ENCODE measurements around the gene APLF.

Gene APLF

GRCh38 chr2:68428746-68429145, 38.6 kb upstream of the APLF start:
- no peak overlapping the region for H3K27ac ChIP-seq (replicated peaks)
- no peaks in the 10 kb centered on the region for H3K27me3 ChIP-seq (ENCODE audit: insufficient read depth, poor library complexity, severe bottlenecking)
- no peak overlapping the region for H3K4me3 ChIP-seq (replicated peaks; ENCODE audit: insufficient read depth, low read length)
- DNase-seq (ENCODE audit: low read depth in 1 of 2, low spot score in 1 of 2): no peak
- TF ChIP-seq SPI1 (IDR thresholded peaks at IDR 0.05; ENCODE audit: borderline replicate concordance, low read depth) (no peak), GABPA (IDR thresholded peaks at IDR 0.05; ENCODE audit: low read depth) (no peak), CTCF (IDR thresholded peaks at IDR 0.05; ENCODE audit: insufficient read depth, low read length) (no peak), POLR2AphosphoS5 (IDR thresholded peaks at IDR 0.05; ENCODE audit: low read depth) (no peak)
- TF ChIP-seq, protein P1, sequence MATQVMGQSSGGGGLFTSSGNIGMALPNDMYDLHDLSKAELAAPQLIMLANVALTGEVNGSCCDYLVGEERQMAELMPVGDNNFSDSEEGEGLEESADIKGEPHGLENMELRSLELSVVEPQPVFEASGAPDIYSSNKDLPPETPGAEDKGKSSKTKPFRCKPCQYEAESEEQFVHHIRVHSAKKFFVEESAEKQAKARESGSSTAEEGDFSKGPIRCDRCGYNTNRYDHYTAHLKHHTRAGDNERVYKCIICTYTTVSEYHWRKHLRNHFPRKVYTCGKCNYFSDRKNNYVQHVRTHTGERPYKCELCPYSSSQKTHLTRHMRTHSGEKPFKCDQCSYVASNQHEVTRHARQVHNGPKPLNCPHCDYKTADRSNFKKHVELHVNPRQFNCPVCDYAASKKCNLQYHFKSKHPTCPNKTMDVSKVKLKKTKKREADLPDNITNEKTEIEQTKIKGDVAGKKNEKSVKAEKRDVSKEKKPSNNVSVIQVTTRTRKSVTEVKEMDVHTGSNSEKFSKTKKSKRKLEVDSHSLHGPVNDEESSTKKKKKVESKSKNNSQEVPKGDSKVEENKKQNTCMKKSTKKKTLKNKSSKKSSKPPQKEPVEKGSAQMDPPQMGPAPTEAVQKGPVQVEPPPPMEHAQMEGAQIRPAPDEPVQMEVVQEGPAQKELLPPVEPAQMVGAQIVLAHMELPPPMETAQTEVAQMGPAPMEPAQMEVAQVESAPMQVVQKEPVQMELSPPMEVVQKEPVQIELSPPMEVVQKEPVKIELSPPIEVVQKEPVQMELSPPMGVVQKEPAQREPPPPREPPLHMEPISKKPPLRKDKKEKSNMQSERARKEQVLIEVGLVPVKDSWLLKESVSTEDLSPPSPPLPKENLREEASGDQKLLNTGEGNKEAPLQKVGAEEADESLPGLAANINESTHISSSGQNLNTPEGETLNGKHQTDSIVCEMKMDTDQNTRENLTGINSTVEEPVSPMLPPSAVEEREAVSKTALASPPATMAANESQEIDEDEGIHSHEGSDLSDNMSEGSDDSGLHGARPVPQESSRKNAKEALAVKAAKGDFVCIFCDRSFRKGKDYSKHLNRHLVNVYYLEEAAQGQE (IDR thresholded peaks at IDR 0.05; ENCODE audit: insufficient replicate concordance, low read depth): no peak

DNA sequence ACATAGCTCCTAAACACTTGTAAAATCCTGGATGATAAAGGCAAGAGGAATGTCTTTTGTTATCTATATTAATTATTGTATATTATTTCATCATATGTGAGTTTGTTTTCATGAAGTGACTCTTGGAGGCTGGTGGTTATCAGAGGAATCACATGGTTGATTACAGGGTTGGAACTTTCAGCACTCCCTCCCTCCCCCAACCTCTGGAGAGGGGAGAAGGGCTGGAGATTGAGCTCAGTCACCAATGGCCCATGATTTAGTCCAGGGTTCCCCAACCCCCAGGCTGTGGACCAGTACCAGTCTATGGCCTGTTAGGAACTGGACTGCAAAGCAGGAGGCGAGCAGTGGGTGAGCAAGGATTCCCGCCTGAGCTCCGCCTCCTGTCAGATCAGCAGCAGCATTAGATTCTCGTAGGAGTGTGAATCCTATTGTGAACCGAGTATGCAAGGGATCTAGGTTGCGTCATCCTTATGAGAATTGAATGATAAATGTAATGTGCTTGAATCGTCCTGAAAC, 38.0 kb upstream of the APLF start:
- DNase-seq (ENCODE audit: low read depth in 1 of 2, low spot score in 1 of 2): no peak
- H3K27me3 ChIP-seq (ENCODE audit: insufficient read depth, poor library complexity, severe bottlenecking): no peaks in the 10 kb centered on the region
- H3K4me3 ChIP-seq (replicated peaks; ENCODE audit: insufficient read depth, low read length): no peak overlapping the region
- TF ChIP-seq, protein P1 (IDR thresholded peaks at IDR 0.05; ENCODE audit: insufficient replicate concordance, low read depth): no peak
- TF ChIP-seq POLR2AphosphoS5 (IDR thresholded peaks at IDR 0.05; ENCODE audit: low read depth) (no peak), CTCF (IDR thresholded peaks at IDR 0.05; ENCODE audit: insufficient read depth, low read length) (no peak), GABPA (IDR thresholded peaks at IDR 0.05; ENCODE audit: low read depth) (no peak), SPI1 (IDR thresholded peaks at IDR 0.05; ENCODE audit: borderline replicate concordance, low read depth) (no peak)
- H3K27ac ChIP-seq (replicated peaks): no peak overlapping the region

DNA sequence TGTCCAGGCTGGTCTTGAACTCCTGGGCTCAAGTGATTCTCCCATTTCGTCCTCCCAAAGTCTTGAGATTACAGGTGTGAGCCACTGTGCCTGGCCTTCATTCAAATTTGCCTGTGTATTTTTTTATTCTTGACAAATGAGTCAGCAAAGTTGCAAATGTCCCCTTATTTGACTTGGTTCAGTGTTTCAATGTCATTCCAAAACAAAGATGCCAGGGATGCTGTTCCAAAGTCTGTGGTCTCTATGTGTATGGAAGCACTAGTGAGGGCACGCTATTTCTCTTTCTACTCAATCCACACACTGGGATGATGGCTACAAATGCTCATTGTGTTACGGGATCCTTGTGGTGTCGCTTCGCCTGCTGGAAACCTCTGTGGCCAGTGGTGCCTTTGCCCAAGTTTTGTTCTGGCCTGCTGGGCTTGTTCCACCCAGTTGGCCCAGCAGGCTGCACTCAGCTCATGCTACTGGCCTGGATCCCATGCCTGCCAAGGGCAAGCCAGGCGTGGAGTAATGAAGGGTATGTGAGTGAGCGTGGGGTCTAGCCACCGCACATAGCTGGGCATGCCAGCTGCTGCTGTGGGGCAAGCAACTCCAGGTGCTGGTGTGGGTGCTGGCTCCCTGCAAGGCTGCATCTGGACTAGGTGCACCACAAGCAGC, 35.9 kb upstream of the APLF start:
- TF ChIP-seq GABPA (IDR thresholded peaks at IDR 0.05; ENCODE audit: low read depth) (no peak), SPI1 (IDR thresholded peaks at IDR 0.05; ENCODE audit: borderline replicate concordance, low read depth) (no peak), CTCF (IDR thresholded peaks at IDR 0.05; ENCODE audit: insufficient read depth, low read length) (no peak), POLR2AphosphoS5 (IDR thresholded peaks at IDR 0.05; ENCODE audit: low read depth) (no peak)
- TF ChIP-seq, protein P1 (IDR thresholded peaks at IDR 0.05; ENCODE audit: insufficient replicate concordance, low read depth): no peak
- Histone ChIP-seq H3K27me3 (ENCODE audit: insufficient read depth, poor library complexity, severe bottlenecking) (no peaks in the 10 kb centered on the region), H3K27ac (replicated peaks) (no peak overlapping the region), H3K4me3 (replicated peaks; ENCODE audit: insufficient read depth, low read length) (no peak overlapping the region)
- no peak for DNase-seq (ENCODE audit: low read depth in 1 of 2, low spot score in 1 of 2)

Data from HL-60 (cell line).